Psoas muscle (tissue), 8 donors: ENCODE measurements around the gene DNAH6. TPM values are rescaled to one million over a fixed set of nuclear protein-coding genes. Genes with fewer than 3 reads are reported as not detected.

ENCODE experiments used
- ATAC-seq, 4 donors: fragments of 200-7000 bp; cut with Tn5 transposase; one replicate each; pipeline ENCODE4 v1.9.1; 2020; ENCODE audit warnings: moderate library complexity in 3 of 4, mild to moderate bottlenecking in 2 of 4
- DNase-seq, 2 donors: peaks; one replicate each; pipeline ENCODE4 v3.0.0-alpha.2; 2020
- H3K27ac ChIP-seq: fragments of 200-600 bp; one replicate; pipeline ENCODE4 v1.8.0; 2022
- H3K27me3 ChIP-seq, 3 donors: fragments of 200-600 bp in 1 of 3; one replicate each; pipeline versions ENCODE4 v1.6.1 to v1.8.0; 2013 to 2022; ENCODE audit warnings: low read length in 2 of 3, mild to moderate bottlenecking in 2 of 3, moderate library complexity in 1 of 3; ENCODE audit not compliant: insufficient read depth in 3 of 3
- H3K36me3 ChIP-seq, 2 donors: fragments of 200-600 bp in 1 of 2; one replicate each; pipeline versions ENCODE4 v1.6.1 to v1.8.0; 2013 to 2022; ENCODE audit warnings: low read depth in 1 of 2, mild to moderate bottlenecking in 1 of 2, moderate library complexity in 1 of 2; ENCODE audit not compliant: insufficient read depth in 1 of 2
- H3K4me1 ChIP-seq: fragments of 200-600 bp; one replicate; pipeline ENCODE4 v1.8.0; 2022
- H3K4me3 ChIP-seq: fragments of 200-600 bp; one replicate; pipeline ENCODE4 v1.8.0; 2022; ENCODE audit warnings: mild to moderate bottlenecking
- H3K9me3 ChIP-seq: fragments of 200-600 bp; one replicate; pipeline ENCODE4 v1.8.0; 2022
- CTCF ChIP-seq: fragments of 200-600 bp; IDR thresholded peaks from one replicate; pipeline ENCODE4 v1.8.0; 2022; ENCODE audit warnings: antibody characterized with exemption
- WGBS, 3 donors: extraction: QIAGEN DNeasy Blood & Tissue Kit; methylation state at CpG; one replicate each; pipeline versions ENCODE4 v1.1.6 to v1.1.7; 2013; 5-methylcytosine and 5-hydroxymethylcytosine counted together
- intact Hi-C, 2 donors: fragments of 100-400 bp; cut with DNase I; formaldehyde crosslinking; loops; one replicate each; pipeline versions ENCODE4 v1.11.0 to v1.14.2; 2022
- polyA plus RNA-seq, 3 donors: library from polyadenylated mRNA; stranded (reverse); fragments of 200-250 nt; gene quantifications; one replicate each; pipeline ENCODE4 v1.2.3, GENCODE V29; 2013
- total RNA-seq, 4 donors: library from RNA; stranded (reverse); fragmentation: NEBNext Ultra II Directional in 2 of 4; extraction: Animal tissue kit (Norgen Biotek cat#: 25700) in 2 of 4; gene quantifications; one replicate each; pipeline versions ENCODE4 v1.2.1 to v1.2.4, GENCODE V29; 2021 to 2023
- donor health status: healthy with polysubstance abuse.
- donor health status: DM: no; HTN: no; CAD: no; lungs with moderate emphysema.
- donor health status: Bipolar disorder and iron deficiency.
- donor health status: healthy.
- donor health status: DM: yes; HTN: yes; CAD: no.
- donor health status: DM: no; HTN: no; CAD: no.
- donor health status: DM: no; HTN: no; CAD: no.
- donor health status: DM: yes; HTN: yes; CAD: no.

DNAH6 gene
- total and polyA plus RNA-seq, 7 donors, result 0.01 to 0.09 (median 0.07) TPM; not detected in 3

- DNase-seq (no peak), ATAC-seq (no peak)
- Histone ChIP-seq H3K9me3 (no peaks in the 10 kb centered on the region), H3K27ac (no peak overlapping the region), H3K4me3 (no peak overlapping the region), H3K36me3 (no peaks in the 10 kb centered on the region), H3K4me1 (no peaks in the 10 kb centered on the region), H3K27me3 (no peaks in the 10 kb centered on the region)
- no peak for TF ChIP-seq CTCF
- intact Hi-C loops, result no loop called here
- 18 to 32% (median 24%) methylated on average over 1 of the region's 1 CpG for WGBS, 3 donors
Measured at GRCh38 chr2:84701880-84702279, 185.6 kb downstream of the DNAH6 start.

- no peak for ATAC-seq
- Histone ChIP-seq H3K36me3 (no peaks in the 10 kb centered on the region), H3K9me3 (no peaks in the 10 kb centered on the region), H3K27me3 (no peaks in the 10 kb centered on the region), H3K27ac (no peak overlapping the region), H3K4me1 (no peaks in the 10 kb centered on the region), H3K4me3 (no peak overlapping the region)
- WGBS, 3 donors, result 67 to 78% (median 73%) methylated on average over 3 of the region's 3 CpGs
- no peak for TF ChIP-seq CTCF
- intact Hi-C loops, result no loop called here
- no peak for DNase-seq
Measured at GRCh38 chr2:84702941-84703340, 186.6 kb downstream of the DNAH6 start.

GRCh38 chr2:84703831-84704230 lies 187.5 kb downstream of the DNAH6 start:
- no peak for DNase-seq
- TF ChIP-seq CTCF, result no peak
- no peak overlapping the region for H3K27ac ChIP-seq

GRCh38 chr2:84704505-84705244 lies 188.4 kb downstream of the DNAH6 start:
- WGBS, 3 donors, result 74 to 78% (median 78%) methylated on average over 6 of the region's 6 CpGs
- TF ChIP-seq CTCF, result no peak
- Histone ChIP-seq H3K36me3 (no peaks in the 10 kb centered on the region), H3K9me3 (no peaks in the 10 kb centered on the region), H3K27me3 (no peaks in the 10 kb centered on the region), H3K4me1 (no peaks in the 10 kb centered on the region), H3K27ac (no peak overlapping the region), H3K4me3 (no peak overlapping the region)
- intact Hi-C loops, result no loop called here
- ATAC-seq (no peak), DNase-seq (no peak)

More at GRCh38 chr2:84703831-84704230, 187.5 kb downstream of the DNAH6 start:
- no peaks in the 10 kb centered on the region for H3K27me3 ChIP-seq
- no peaks in the 10 kb centered on the region for H3K9me3 ChIP-seq
- intact Hi-C loops, result no loop called here
- H3K36me3 ChIP-seq, result no peaks in the 10 kb centered on the region
- H3K4me1 ChIP-seq, result no peaks in the 10 kb centered on the region
- WGBS, 3 donors, result 81 to 92% (median 90%) methylated on average over 2 of the region's 2 CpGs
- no peak overlapping the region for H3K4me3 ChIP-seq
- no peak for ATAC-seq

GRCh38 chr2:84705858-84706257 lies 189.6 kb downstream of the DNAH6 start:
- H3K4me1 ChIP-seq, result no peaks in the 10 kb centered on the region
- H3K27ac ChIP-seq, result no peak overlapping the region
- H3K36me3 ChIP-seq, result no peaks in the 10 kb centered on the region
- DNase-seq, result no peak
- no peaks in the 10 kb centered on the region for H3K9me3 ChIP-seq
- WGBS, 3 donors, result 63 to 80% (median 67%) methylated on average over 2 of the region's 2 CpGs
- no peaks in the 10 kb centered on the region for H3K27me3 ChIP-seq
- no peak for ATAC-seq
- intact Hi-C loops, result no loop called here
- TF ChIP-seq CTCF, result no peak
- H3K4me3 ChIP-seq, result no peak overlapping the region
